Endothelial cell of umbilical vein (primary cell): ENCODE measurements around the gene CFTR. TPM values are rescaled to one million over a fixed set of nuclear protein-coding genes. Genes with fewer than 3 reads are reported as not detected.

Experiments used
- BruUV-seq: library from RNA; stranded (reverse); fragments of 400-500 nt; replicated peaks from 2 replicates; lab custom pipeline; 2021; lab: Mats Ljungman, UMichigan
- CTCF ChIA-PET: fragments of 300-600, 350-600 bp; sonication (Branson Sonifier 250); formaldehyde crosslinking; loops from one replicate; lab custom pipeline; 2021; ENCODE audit warnings: antibody characterized with exemption, inconsistent platforms; lab: Charles Lee
- POLR2A ChIA-PET: fragments of 300-600, 350-600 bp; sonication (Branson Sonifier 250); formaldehyde crosslinking; loops from one replicate; lab custom pipeline; 2021; ENCODE audit warnings: antibody characterized with exemption, inconsistent platforms; lab: Charles Lee
- DNase-seq: peaks from one replicate; pipeline ENCODE4 v3.0.0-alpha.2; 2011; ENCODE audit warnings: low read depth, low spot score
- FAIRE-seq: peaks from 2 replicates; lab custom pipeline; 2011; peaks lifted over from hg19 to GRCh38; lab: Jason Lieb, UNC
- H2AFZ ChIP-seq: 2 replicates; pipeline ENCODE4 v1.6.0; 2012; ENCODE audit warnings: low read depth, low read length, control low read depth, inconsistent platforms
- H3K27ac ChIP-seq: 2 replicates; pipeline ENCODE4 v1.5.1; 2011; ENCODE audit warnings: low read depth, mild to moderate bottlenecking, control low read depth, low read length, moderate library complexity; ENCODE audit not compliant: insufficient read depth
- H3K27me3 ChIP-seq, 2 experiments: 2 replicates each; pipeline versions ENCODE4 v1.6.0 to v1.6.1; 2011; ENCODE audit warnings: low read length in 2 of 2, mixed read lengths in 1 of 2; ENCODE audit not compliant: control insufficient read depth in 2 of 2, insufficient read depth in 2 of 2
- H3K36me3 ChIP-seq, 2 experiments: 2 replicates in 1 of 2; 3 replicates in 1 of 2; pipeline ENCODE4 v1.5.1; 2011; ENCODE audit warnings: low read length in 2 of 2, mild to moderate bottlenecking in 1 of 2, moderate library complexity in 1 of 2; ENCODE audit not compliant: control insufficient read depth in 2 of 2, insufficient read depth in 2 of 2; ENCODE audit errors: extremely low read depth in 1 of 2
- H3K4me1 ChIP-seq: 3 replicates; pipeline ENCODE4 v1.5.1; 2011; ENCODE audit warnings: mild to moderate bottlenecking, low read length; ENCODE audit not compliant: control insufficient read depth, insufficient read depth; ENCODE audit errors: extremely low read depth
- H3K4me2 ChIP-seq: 2 replicates; pipeline ENCODE4 v1.6.1; 2011; ENCODE audit warnings: low read length, control low read depth, mixed read lengths; ENCODE audit not compliant: insufficient read depth
- H3K4me3 ChIP-seq, 3 experiments: fragments of 200-600 bp in 1 of 3; sonication (generic), shearing (Covaris generic) in 1 of 3; replicated peaks in 1 of 3; 2 replicates each; pipeline ENCODE4 v1.5.1; 2011 to 2016; ENCODE audit warnings: control low read depth in 3 of 3, low read length in 3 of 3, mild to moderate bottlenecking in 2 of 3, inconsistent platforms in 1 of 3, low read depth in 1 of 3, moderate library complexity in 1 of 3; ENCODE audit not compliant: insufficient read depth in 1 of 3
- H3K79me2 ChIP-seq: 2 replicates; pipeline ENCODE4 v1.6.0; 2012; ENCODE audit warnings: low read length, inconsistent platforms; ENCODE audit not compliant: control insufficient read depth, insufficient read depth
- H3K9ac ChIP-seq: replicated peaks from 2 replicates; pipeline ENCODE3; 2011; ENCODE audit warnings: low read length, control low read depth; ENCODE audit not compliant: insufficient read depth; ENCODE audit errors: extremely low read depth
- H3K9me1 ChIP-seq: replicated peaks from 3 replicates; pipeline ENCODE4 v1.6.0; 2011; ENCODE audit warnings: mild to moderate bottlenecking, low read length; ENCODE audit not compliant: control insufficient read depth, insufficient read depth; ENCODE audit errors: extremely low read depth
- H3K9me3 ChIP-seq: replicated peaks from 2 replicates; pipeline ENCODE4 v1.5.1; 2012; ENCODE audit warnings: low read length, inconsistent platforms; ENCODE audit not compliant: control insufficient read depth, insufficient read depth
- H4K20me1 ChIP-seq: replicated peaks from 2 replicates; pipeline ENCODE3; 2011; ENCODE audit warnings: mild to moderate bottlenecking, low read length; ENCODE audit not compliant: control insufficient read depth, insufficient read depth; ENCODE audit errors: extremely low read depth
- CTCF ChIP-seq, 2 donors: IDR thresholded peaks; 1 replicate in 1 of 2; 2 replicates in 1 of 2; pipeline ENCODE4 v1.5.1; 2011; ENCODE audit warnings: low read length in 2 of 2, mild to moderate bottlenecking in 2 of 2, moderate library complexity in 2 of 2, control low read depth in 1 of 2, inconsistent platforms in 1 of 2, low read depth in 1 of 2; ENCODE audit not compliant: insufficient read depth in 1 of 2; ENCODE audit errors: extremely low read depth in 1 of 2
- EZH2 ChIP-seq: IDR thresholded peaks from 2 replicates; pipeline ENCODE4 v1.6.1; 2012; ENCODE audit warnings: borderline replicate concordance, low read depth, mild to moderate bottlenecking, moderate library complexity, low read length, inconsistent platforms; ENCODE audit not compliant: severe bottlenecking
- FOS ChIP-seq: IDR thresholded peaks from 2 replicates; pipeline ENCODE4 v1.6.1; 2011; ENCODE audit warnings: mild to moderate bottlenecking, low read length, moderate library complexity, borderline replicate concordance; ENCODE audit not compliant: insufficient read depth
- GATA2 ChIP-seq: IDR thresholded peaks from 2 replicates; pipeline ENCODE4 v1.7.0; 2011; ENCODE audit warnings: low read depth, mild to moderate bottlenecking, moderate library complexity, mixed read lengths, low read length; ENCODE audit not compliant: insufficient read length, insufficient read depth
- JUN ChIP-seq: IDR thresholded peaks from 2 replicates; pipeline ENCODE4 v1.6.1; 2011; ENCODE audit warnings: borderline replicate concordance, low read depth; ENCODE audit not compliant: insufficient read length, insufficient read depth
- MAX ChIP-seq: IDR thresholded peaks from 2 replicates; pipeline ENCODE4 v1.6.1; 2011; ENCODE audit not compliant: insufficient read depth, insufficient read length
- MYC ChIP-seq: IDR thresholded peaks from one replicate; pipeline ENCODE4 v1.6.1; 2011; ENCODE audit warnings: mild to moderate bottlenecking, low read depth, low read length
- POLR2A ChIP-seq: IDR thresholded peaks from 2 replicates; pipeline ENCODE4 v1.6.1; 2012; ENCODE audit warnings: low read depth, mild to moderate bottlenecking, control low read depth, low read length
- POLR2AphosphoS5 ChIP-seq: IDR thresholded peaks from 2 replicates; pipeline ENCODE4 v1.6.1; 2012; ENCODE audit warnings: low read depth, mild to moderate bottlenecking, control low read depth, low read length, moderate library complexity; ENCODE audit not compliant: insufficient read depth
- dilution Hi-C: fragments of 300-500 bp; cut with MboI; formaldehyde crosslinking; loops from one replicate; pipeline ENCODE4 v1.15.0; 2019; ENCODE audit warnings: low sequenced_read_pairs; ENCODE audit not compliant: extremely low pct_ligation_motif_present
- intact Hi-C: fragments of 100-400 bp; cut with micrococcal nuclease; formaldehyde crosslinking; loops from one replicate; pipeline ENCODE4 v1.10.0; 2022
- polyA plus RNA-seq, 4 experiments: library from polyadenylated mRNA; depleted of rRNA in 3 of 4; stranded (reverse) in 3 of 4; unstranded in 1 of 4; fragments of >200 nt; gene quantifications; 2 replicates each; pipeline versions ENCODE4 v1.2.1 to v1.2.3, GENCODE V29; 2011 to 2012; ENCODE audit warnings: missing spikeins in 1 of 4
- total RNA-seq: library from RNA; stranded (reverse); gene quantifications from 2 replicates; pipeline ENCODE4 v1.2.3, GENCODE V29; 2021

CFTR gene
- total and polyA plus RNA-seq, 2 donors (not counting 3 experiments of a cell fraction or from before 2014, with no cell fraction given) = 0.03 TPM; not detected in 1

DNA sequence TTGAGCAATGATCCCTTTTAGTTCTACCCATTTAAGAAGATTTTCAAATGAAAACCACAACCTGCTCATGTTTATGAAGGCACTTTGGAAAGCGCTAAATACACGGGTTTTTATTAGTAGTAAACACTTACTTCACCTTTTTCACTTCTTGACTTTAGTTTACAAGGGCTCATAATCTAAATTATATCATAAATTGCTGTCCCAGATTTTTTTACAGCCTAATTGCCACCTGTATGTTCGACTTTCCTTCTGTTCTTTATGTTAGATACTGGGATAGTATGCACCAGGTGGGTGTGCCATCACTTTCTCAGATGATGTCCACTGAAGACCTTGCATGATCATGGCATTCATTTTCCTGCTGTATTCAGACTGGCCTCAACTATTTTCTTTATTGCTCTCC lies 22.5 kb downstream of the CFTR start:
- dilution Hi-C loops (no loop called here), intact Hi-C loops (no loop called here)
- no peak for TF ChIP-seq MYC
- TF ChIP-seq CTCF (IDR thresholded peaks at IDR 0.05; ENCODE audit: extremely low read depth in 1 of 2, insufficient read depth in 1 of 2, low read depth in 1 of 2, low read length in 2 of 2) = no peak
- no peak for TF ChIP-seq FOS
- no peak for TF ChIP-seq EZH2
- TF ChIP-seq POLR2A = no peak
- TF ChIP-seq POLR2AphosphoS5 = no peak
- TF ChIP-seq JUN = no peak
- no peak for TF ChIP-seq GATA2
- no peak for TF ChIP-seq MAX
- no peak overlapping the region for H3K4me2 ChIP-seq
- no peaks in the 10 kb centered on the region for H3K9me3 ChIP-seq
- H3K79me2 ChIP-seq = no peaks in the 10 kb centered on the region
- ChIA-PET CTCF (no interaction called here), POLR2A (no interaction called here)
- H3K9ac ChIP-seq = no peak overlapping the region
- no peak overlapping the region for H2AFZ ChIP-seq
- no peaks in the 10 kb centered on the region for H3K9me1 ChIP-seq
- no peak overlapping the region for H3K27ac ChIP-seq
- no peaks in the 10 kb centered on the region for H3K36me3 ChIP-seq
- H3K27me3 ChIP-seq = no peaks in the 10 kb centered on the region
- BruUV-seq = no TSS peak
- no peak for FAIRE-seq
- no peak overlapping the region for H3K4me3 ChIP-seq
- DNase-seq = no peak
- no peaks in the 10 kb centered on the region for H3K4me1 ChIP-seq
- H4K20me1 ChIP-seq = no peaks in the 10 kb centered on the region
